GM21381 (cell line): ENCODE data around the gene SLF2.

Experiments used
- ATAC-seq: cut with Tn5 transposase; IDR thresholded peaks from one replicate; pipeline ENCODE4 v1.9.1; 2021; ENCODE audit warnings: mild to moderate bottlenecking, moderate library complexity; ENCODE audit not compliant: unreplicated experiment

Gene SLF2

DNA sequence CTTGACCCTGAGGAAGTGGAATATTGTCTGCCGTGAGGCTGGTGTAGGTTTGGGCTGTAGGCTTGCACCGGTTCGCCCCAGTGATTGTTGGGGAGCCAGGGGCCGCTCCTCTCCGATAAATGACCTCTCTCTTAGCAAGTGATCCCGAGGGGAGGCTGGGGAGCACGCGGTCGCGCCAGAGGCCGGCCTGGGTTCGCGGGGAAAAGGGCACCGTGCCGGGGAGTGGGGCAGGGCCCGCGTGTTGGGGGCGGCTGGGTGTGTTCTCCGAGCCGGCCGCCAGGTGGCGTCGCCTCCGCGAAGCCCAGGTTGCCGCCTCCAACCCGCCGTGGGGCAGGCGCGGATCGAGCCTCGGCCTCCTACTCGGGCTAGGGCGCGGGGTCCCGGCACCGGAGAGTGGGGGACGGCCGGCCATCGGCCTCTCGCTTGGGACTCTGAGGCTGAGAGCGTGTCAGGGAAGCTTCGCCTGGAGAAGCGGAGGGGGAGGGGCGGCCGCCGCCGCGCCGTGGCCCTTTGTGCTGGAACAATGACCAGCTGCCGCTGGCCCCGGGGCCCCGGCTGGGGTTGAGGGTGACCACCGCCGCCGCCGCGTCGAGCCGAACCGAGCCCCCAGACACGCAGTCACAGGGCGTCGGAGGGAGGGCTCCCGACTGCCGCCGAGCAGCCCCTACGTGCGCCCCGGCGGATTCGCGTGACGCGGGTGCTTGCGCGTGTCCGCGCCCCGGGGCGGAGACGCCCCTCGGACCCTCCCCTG lies 86.4 kb downstream of the SLF2 start:
- no peak for ATAC-seq

DNA sequence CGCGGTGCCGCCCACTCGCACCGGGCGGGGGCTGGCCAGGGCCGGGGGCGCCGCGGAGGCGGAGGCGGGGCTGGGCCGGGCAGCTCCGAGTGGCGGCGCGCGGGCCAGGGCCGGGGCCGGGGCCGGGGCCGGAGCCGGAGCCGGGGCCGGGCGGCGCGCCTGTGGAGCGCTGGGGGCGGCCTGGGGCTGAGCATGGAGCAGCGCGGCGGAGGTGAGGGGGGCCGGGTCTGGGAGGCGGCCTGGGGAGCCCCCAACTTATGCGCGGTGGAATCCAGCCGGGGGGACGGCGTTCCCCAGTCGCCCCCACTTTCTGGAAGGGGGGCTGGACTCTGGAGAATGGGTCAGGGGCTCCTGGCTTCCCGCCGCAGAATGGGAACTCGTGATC lies 87.0 kb downstream of the SLF2 start, which contains the start of gene LZTS2:
Gene LZTS2, plus strand, starts transcription at position 67 of the 385 bp plus-strand sequence. CDS start 2,731 bp downstream, outside the sequence.
- ATAC-seq, result no peak

DNA sequence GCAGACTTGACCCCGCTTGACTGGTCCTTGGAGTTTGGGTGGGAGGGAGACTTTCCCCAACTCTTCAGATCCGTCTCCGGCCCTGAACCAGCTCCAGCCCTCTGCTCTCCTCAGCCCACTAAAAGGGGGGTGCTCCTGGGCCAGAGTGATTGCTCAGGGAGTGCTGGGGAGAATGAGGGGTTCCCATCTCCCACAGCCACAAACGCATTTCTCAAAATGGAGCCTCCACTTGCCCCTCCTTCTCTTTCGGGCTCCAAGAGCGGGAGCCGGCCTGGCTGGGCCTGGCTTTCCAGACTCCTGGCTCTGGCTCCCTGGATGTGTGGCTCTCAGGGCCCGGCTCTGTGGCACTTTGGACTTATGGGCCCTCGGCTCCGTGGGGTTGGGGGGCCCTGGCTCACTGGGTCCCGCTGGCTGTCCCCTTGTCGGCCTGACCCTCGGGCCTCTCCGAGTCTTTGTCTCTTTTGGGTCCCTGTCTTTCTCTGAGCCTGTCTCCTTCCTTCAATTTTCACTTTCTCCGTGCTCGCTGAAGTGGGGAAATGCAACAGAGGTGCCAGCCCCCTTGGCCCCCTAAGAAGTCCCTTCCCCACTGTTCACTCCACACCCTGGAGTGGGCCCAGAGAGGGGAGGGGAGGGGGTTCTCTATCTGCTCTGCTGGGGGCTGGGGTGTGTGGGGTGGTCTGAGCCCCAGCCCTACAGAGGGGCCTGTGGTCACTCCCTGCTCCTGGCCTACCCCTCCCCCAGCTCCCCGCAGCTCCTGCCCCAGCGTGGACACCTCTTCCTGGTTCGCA lies 87.6 kb downstream of the SLF2 start:
- no peak for ATAC-seq

DNA sequence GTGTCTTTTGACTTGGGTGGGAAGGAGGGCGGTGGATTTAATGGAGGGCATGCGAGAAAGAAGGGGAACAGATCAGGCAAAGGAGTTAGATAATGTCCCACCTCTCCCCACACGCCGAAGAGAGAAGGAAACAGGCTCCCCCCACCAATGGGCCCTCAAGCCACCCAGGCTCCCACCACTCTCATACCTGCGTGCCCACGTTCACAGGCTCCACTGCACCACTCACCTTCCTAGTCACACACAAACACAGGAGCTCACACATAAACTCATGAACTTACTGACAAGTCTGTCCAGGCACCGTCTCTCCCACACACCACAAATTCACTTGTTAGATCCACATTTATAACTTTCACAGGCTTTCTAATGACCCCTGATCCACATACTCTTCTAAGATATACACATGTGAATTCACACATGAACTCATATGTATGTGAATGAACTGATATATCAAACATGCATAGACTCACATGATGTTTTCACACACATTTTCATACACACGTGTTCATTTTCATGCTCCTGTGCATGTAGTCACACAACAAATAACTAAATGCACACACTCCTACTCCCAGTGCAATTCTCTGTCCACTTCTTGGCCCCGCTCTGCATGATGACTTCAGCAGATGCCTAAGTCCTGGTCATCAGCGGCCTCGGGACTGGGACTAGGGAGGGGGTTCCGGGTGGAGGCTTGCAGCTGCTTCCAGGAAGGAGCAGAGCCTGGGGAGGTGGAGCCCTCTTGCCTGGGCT lies 88.3 kb downstream of the SLF2 start:
- ATAC-seq, result no peak

DNA sequence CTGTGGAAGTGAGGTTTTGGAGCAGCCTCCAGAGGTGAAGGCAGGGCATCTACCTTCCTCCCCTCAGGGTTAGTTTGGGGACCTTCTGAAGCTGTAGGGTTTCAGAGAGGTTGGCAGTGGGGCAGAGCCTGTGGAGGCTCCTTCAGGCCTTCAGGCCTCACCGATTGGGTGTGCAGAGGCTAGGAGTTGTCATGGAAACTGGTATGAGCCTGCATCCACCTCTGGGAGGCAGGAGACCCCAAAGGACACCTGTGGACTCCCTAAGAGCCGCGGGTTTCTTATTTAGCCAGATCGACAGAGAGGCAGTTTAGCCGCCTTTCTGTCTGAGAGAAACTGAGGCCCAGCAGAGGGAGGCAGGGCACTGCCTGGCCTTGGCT lies 88.9 kb downstream of the SLF2 start:
- ATAC-seq, result no peak

DNA sequence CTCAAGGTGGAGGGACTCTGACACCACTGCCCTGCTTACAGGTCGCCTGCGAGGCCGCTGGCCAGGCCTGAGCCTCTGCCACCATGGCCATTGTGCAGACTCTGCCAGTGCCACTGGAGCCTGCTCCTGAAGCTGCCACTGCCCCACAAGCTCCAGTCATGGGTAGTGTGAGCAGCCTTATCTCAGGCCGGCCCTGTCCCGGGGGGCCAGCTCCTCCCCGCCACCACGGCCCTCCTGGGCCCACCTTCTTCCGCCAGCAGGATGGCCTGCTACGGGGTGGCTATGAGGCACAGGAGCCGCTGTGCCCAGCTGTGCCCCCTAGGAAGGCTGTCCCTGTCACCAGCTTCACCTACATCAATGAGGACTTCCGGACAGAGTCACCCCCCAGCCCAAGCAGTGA lies 89.7 kb downstream of the SLF2 start:
- no peak for ATAC-seq

DNA sequence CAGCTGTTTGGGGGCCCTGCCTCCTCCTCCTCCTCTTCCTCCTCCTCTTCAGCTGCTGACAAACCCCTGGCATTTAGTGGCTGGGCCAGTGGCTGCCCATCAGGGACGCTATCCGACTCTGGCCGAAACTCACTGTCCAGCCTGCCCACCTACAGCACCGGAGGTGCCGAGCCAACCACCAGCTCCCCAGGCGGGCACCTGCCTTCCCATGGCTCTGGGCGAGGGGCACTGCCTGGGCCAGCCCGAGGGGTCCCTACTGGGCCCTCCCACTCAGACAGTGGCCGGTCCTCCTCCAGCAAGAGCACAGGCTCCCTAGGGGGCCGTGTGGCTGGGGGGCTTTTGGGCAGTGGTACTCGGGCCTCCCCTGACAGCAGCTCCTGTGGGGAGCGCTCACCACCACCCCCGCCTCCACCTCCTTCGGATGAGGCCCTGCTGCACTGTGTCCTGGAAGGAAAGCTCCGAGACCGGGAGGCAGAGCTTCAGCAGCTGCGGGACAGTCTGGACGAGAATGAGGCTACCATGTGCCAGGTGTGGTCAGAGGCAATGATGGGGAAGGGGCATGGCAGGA lies 91.0 kb downstream of the SLF2 start:
- no peak for ATAC-seq

DNA sequence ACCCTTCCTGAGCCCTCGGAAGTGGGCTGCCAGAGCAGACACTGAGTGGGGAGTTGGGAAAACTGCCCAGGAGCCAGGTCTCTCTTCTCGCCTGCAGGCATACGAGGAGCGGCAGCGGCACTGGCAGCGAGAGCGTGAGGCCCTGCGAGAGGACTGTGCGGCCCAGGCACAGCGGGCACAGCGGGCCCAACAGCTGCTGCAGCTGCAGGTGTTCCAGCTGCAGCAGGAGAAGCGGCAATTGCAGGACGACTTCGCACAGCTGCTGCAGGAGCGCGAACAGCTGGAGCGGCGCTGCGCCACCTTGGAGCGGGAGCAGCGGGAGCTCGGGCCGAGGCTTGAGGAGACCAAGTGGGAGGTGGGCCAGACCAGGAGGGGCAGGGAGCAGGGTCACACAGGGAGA lies 92.6 kb downstream of the SLF2 start:
- no peak for ATAC-seq

DNA sequence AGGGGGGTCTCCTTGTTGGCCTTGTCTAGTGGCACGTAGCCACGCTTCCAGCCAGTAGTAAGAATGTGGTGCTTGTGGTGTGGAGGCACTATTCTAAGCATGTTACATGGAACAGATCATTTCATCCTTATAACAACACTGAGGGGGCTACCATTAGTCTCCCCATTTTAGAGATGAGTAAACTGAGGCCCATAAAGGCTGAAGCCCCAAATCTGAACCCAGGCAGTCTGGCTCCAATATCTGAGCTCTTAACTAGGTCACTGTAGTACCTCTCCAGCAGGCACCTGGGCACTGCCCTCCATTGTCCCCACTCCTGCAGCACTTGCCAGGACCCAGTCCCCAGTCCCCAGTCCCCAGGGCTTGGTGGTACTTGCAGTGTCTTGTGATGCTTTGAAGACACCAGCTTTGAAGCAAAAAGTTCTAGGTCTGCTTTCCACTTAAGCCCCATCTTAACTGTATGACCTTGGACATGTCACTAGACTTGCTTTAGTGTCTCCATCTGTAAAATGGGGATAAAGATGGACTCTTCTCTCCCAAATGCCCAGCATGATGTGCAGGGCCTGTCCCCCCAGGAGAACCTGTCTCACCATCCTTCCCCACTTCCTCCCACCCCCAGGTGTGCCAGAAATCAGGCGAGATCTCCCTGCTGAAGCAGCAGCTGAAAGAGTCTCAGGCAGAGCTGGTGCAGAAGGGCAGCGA lies 93.3 kb downstream of the SLF2 start:
- ATAC-seq, result no peak

DNA sequence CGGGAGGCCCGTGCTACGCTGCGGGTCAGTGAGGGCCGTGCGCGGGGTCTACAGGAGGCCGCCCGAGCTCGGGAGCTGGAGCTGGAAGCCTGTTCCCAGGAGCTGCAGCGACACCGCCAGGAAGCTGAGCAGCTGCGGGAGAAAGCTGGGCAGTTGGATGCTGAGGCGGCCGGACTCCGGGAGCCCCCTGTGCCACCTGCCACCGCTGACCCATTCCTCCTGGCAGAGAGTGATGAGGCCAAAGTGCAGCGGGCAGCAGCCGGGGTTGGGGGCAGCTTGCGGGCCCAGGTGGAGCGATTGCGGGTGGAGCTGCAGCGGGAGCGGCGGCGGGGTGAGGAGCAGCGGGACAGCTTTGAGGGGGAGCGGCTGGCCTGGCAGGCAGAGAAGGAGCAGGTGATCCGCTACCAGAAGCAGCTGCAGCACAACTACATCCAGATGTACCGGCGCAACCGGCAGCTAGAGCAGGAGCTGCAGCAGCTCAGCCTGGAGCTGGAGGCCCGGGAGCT lies 93.9 kb downstream of the SLF2 start:
- ATAC-seq, result no peak

DNA sequence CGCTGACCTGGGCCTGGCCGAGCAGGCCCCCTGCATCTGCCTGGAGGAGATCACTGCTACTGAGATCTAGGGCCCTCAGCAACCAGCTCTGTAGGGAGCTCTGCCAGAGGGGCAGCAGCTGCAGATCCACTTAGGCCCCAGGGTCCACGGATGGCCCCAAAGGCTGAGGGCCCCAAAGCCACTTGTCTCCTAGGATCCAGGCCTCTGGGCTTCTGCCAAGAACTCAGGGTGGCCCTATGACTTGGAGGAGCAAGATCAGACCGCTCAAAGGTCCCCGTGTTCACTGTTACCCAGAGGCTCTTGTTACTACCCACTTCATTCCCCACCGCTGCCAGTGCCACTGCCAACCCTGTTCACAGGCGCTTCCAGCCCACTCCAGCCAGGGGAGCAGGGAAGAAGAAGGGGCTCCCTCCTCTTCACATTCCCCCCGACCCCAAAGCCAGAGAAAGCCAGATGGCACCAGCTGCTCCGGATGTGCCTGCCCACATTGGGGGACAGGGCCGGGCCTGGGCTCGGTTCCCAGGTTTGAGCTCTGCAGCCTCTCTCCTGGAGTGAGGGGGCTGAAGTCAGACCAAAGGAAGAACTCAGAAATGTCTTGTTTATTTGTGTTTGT lies 94.4 kb downstream of the SLF2 start:
- ATAC-seq, result no peak

DNA sequence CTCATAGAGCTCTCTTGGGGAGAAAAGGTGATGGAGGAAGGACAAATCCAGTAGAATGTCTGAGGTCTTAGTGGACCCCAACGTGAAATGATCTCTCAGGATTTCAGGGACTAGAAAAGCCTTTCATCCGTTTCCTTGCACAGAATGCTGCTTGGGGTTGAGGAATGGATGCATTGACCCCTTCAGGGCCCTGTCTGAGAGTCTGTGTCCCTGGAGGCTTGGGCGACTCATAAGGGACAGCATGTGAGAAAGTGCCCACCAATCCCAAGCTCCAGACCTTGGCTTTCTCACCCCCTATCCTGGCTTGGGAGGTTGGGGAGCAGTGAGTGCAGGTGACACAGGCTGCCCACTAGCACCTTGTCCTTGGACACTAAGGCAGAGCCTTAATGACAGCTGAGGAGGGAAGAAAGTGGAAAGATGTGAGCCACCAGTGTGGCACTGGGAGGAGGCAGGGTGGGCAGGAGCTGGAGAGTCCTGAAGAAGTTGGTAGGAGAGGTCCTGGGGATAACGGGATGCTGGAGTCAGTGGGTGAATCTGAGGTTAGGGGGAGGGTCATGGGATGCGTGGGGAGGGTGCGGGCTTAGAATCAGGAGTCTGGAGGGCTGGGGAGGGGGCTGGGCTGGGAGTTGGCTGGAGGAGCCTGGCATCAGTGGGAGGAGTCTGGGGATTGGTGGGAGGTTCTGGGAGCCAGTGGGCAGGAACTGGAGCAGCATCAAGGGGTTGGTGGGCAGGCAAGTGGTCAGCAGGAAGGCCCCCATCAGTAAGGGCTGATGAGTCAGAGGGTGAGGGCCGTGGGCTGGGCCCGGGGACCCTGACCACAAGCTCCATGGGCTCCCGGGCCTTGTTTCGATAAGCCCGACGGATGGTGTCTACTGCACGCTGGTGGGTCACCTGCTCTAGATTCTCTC lies 95.4 kb downstream of the SLF2 start:
- no peak for ATAC-seq

DNA sequence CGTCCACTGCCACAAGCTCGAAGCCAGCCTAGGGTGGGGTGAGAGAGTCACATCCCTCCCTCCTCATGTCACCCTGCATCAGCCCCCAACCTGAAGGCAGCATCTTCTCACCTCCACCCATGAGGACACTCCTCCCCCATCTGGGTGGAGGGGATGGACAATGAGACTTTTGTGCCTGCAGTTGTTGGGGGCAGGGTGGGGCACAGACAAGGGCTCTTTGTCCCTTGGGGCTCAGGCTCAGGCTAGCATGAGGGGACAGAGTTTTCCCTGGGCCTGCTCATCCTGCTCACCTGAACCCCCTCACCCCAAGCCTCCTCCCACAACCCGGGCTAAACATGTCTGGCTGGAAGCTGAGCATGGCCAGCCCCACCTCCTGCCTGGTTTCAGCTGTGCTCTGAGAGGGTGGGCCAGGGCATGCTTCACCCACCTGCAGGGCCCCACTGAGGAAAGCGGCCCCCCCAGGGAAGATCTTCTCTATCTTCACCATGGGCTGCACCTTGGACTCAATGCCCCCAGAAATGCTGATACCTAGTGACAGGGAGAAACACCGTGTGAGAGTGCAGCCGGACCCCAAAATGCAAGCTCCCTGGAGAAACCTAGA lies 96.2 kb downstream of the SLF2 start:
- ATAC-seq, result no peak

DNA sequence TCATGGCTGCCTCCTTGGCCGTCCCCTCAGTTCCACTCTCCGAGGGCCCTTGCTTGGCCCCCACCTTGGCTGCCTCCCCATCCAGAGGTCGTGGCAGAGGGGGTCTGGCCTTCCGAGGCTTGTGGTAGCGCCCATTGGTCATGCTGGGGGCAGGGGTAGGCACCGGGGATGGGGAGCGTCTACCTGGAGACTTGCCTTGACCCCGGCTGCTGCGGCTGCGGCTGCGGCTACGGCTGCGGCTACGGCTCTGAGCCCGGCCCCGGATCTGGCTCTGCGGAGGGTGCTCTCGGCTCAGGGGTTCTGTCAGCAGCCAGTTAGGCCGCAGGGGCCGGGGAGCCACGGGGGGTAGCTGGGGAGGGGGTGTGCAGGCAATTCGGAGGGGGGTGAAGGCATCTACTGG lies 97.6 kb downstream of the SLF2 start:
- ATAC-seq, result no peak

DNA sequence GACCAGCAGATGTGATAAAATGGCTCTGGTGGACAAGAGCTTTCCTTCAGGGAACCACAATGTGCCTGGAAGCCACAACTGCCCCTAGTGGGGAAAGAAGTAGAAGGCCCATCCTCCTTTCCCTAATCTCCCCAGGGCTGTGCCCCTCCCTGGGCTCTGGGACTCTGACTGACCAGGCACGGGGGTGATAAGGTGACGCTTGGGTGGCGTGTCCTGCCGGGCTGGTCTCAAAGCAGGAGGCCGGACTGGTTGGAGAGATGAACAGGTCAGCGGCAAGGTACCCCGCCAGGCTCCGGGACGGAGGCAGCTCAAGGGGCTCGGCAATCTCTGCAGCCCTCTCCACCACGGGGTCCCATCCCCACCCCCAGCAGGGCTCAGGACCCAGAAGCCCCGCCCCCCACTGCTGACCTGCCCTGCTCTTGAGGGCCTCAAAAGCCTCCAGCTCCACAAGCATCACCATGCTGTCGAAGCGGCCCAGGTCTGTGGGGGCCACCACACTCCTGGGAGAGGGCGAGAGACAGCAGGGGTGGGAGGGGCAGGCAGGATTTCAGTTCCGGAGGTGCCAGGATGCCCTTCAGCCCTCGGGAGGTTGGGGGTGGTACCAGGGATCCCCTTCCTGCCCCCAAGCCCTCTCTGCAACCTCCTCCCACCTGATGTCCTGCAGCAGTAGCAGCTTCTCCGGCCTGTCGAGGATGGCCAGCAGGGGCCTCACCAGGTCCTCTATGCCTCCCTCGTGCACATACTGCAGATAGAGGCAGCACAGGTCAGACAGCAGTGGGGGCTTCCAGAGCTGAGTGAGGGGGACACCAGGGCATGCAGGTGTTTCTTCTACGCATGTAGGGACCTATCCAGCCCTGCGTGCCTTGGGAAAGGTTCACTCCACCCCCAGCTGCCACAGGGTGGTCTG lies 99.0 kb downstream of the SLF2 start:
- ATAC-seq, result no peak

DNA sequence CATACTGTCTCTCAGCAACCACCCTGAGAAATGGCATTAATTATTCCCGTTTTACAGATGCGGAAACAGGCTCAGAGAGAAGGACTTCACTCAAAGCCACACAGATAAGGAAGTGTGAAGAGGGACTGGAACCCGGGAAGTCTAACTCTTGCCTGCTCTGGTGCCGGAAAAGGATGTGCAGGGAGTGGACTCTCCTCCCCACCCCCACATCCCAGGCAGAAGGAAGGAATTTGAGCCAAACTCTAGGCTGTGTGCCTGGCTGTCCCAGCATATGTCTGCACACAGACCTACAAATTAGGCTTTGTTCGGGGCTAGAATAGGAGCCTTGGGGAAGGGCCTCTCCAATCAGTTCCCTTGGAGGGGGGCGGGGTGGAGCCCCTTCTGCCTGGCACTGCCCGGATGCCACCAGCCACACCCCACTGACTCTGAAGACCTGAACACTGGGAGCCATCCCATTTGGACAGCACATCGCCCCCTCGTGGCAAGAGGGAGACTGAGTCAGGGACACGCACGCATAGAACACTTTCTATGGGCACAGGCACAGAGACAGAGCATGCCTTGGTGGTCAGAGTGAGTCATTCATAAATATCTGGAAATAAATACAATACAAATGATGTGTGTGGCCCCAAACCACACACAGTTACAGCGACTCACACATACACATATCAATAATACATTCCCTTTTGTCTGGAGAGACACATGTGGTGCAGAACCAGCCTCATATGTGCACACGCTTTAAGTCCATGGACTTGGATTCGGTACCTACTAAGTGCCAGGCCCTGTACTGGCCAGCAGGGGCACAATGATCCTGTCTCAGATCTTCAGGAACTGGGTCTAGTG lies 100.0 kb downstream of the SLF2 start:
- ATAC-seq, result no peak

DNA sequence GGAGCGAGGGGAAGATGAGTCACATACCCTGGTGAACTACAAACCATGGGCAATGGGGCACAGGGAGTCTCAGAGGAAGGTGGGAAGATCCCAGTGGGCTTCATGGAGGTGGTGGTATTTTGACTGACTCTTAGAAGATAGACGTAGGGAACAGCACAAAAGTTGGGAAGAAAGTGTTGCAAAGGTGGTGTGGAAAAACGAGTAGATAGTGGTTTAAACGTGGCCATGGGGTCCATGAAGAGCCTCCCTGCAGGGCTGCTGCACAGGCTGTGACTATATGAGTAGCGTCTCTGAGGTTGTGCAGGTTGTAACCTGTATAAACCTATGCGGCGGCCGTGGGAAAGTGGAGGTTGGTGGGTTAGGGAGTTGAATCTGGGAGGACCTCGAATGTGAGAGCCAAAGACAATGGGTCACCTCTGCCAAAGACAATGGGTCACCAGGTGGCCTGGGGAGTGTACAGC lies 100.6 kb downstream of the SLF2 start:
- no peak for ATAC-seq
